C4-2B (cell line): ENCODE measurements around the gene CFI.
A peak's percentile ranks its signal among the peaks of the same experiment; 100 is the strongest.

Source experiments
- H3K27ac ChIP-seq: fragments of 450-650 bp; 2 replicates; pipeline ENCODE4 v1.5.1; 2017
- CTCF ChIP-seq: fragments of 450-650 bp; conservative IDR thresholded peaks from 2 replicates; pipeline ENCODE4 v1.5.1; 2017; ENCODE audit warnings: mild to moderate bottlenecking
- ZFX ChIP-seq: fragments of 450-650 bp; IDR thresholded peaks from 2 replicates; pipeline ENCODE4 v1.6.1; 2017

The CFI gene

GRCh38 chr4:109730619-109731545 is 70.9 kb downstream of the CFI start:
- no peak for TF ChIP-seq CTCF
- TF ChIP-seq ZFX, result no peak
- H3K27ac ChIP-seq, result peak overlapping the region; percentile 98

- H3K27ac ChIP-seq, result peak within 1 kb of the TSS; percentile 98
- peak; percentile 62; the same call in 1 of the 2 replicates for TF ChIP-seq ZFX
- no peak for TF ChIP-seq CTCF
Observed at GRCh38 chr4:109729718-109730618, 71.8 kb downstream of the CFI start, which contains the start of gene PLA2G12A. Gene PLA2G12A, minus strand, starts transcription at chr4:109730070. Its CDS starts 261 bp downstream, at chr4:109729809.

GRCh38 chr4:109729117-109729717 is 72.6 kb downstream of the CFI start:
- peak overlapping the region; percentile 98 for H3K27ac ChIP-seq
- TF ChIP-seq ZFX (no peak; the same call in 1 of the 2 replicates), CTCF (no peak)

GRCh38 chr4:109728385-109728784 is 73.4 kb downstream of the CFI start:
- TF ChIP-seq ZFX (no peak), CTCF (no peak)

GRCh38 chr4:109723110-109723509 is 78.7 kb downstream of the CFI start:
- no peak overlapping the region for H3K27ac ChIP-seq
- no peak for TF ChIP-seq ZFX
- TF ChIP-seq CTCF, result no peak

More at GRCh38 chr4:109728385-109728784, 73.4 kb downstream of the CFI start:
- H3K27ac ChIP-seq, result no peak overlapping the region

GRCh38 chr4:109722357-109722756 is 79.4 kb downstream of the CFI start:
- H3K27ac ChIP-seq, result no peak overlapping the region
- no peak for TF ChIP-seq ZFX
- TF ChIP-seq CTCF, result no peak
